Choroid plexus epithelial cell (primary cell): ENCODE data around the gene TDRD3.

Source experiments
- DNase-seq: peaks from one replicate; pipeline ENCODE4 v3.0.0-alpha.2; 2010; ENCODE audit warnings: low read depth
- H3K4me3 ChIP-seq: 2 replicates; pipeline ENCODE4 v1.5.1; 2011; ENCODE audit warnings: low read depth, mild to moderate bottlenecking, control low read depth, low read length, moderate library complexity
- CTCF ChIP-seq: conservative IDR thresholded peaks from 2 replicates; pipeline ENCODE4 v1.5.1; 2011; ENCODE audit warnings: low read depth, mild to moderate bottlenecking, control low read depth, inconsistent platforms, low read length, moderate library complexity

Gene TDRD3

GRCh38 chr13:60514891-60515290, 117.9 kb downstream of the TDRD3 start:
- H3K4me3 ChIP-seq = no peak overlapping the region
- TF ChIP-seq CTCF = no peak
- DNase-seq = no peak

GRCh38 chr13:60519496-60519895, 122.5 kb downstream of the TDRD3 start:
- no peak overlapping the region for H3K4me3 ChIP-seq
- TF ChIP-seq CTCF = no peak
- DNase-seq = no peak

GRCh38 chr13:60520902-60521569, 124.0 kb downstream of the TDRD3 start:
- H3K4me3 ChIP-seq = no peak overlapping the region
- TF ChIP-seq CTCF = no peak
- no peak for DNase-seq

- DNase-seq = no peak
- H3K4me3 ChIP-seq = no peak overlapping the region
- no peak for TF ChIP-seq CTCF
Observed at GRCh38 chr13:60538566-60538965, 141.5 kb downstream of the TDRD3 start.

- no peak for TF ChIP-seq CTCF
- no peak for DNase-seq
- H3K4me3 ChIP-seq = no peak overlapping the region
Observed at GRCh38 chr13:60540276-60540675, 143.3 kb downstream of the TDRD3 start.

- no peak overlapping the region for H3K4me3 ChIP-seq
- peak; percentile 35 for DNase-seq
- no peak for TF ChIP-seq CTCF
Observed at GRCh38 chr13:60562096-60562780, 165.2 kb downstream of the TDRD3 start.

- H3K4me3 ChIP-seq = no peak overlapping the region
- DNase-seq = no peak
- no peak for TF ChIP-seq CTCF
Observed at GRCh38 chr13:60571571-60571970, 174.6 kb downstream of the TDRD3 start.
